ENCODE measurements around the gene RHOU.

DNA sequence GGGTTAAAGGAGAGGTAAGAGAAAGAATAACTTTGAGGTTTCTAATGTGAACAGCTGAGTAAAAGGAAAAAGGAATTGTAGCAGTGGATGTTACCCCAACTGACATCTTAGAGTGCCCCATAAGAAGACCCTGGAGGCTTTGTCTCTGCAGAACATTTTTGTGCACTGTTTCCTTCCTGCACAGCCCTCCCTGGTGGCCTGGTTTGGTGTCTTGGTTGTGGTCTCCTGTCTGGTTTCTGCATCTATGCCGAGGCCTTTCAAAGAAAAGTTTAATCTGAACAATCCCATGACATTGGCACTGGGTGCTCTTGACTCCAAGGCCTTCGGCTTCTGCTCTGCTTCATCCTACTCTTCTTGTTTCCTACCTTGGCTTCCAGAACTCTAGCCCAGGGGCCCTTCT lies 57.8 kb downstream of the RHOU start:
- TF ChIP-seq CTCF (IDR thresholded peaks at IDR 0.05; ENCODE audit: low read depth, low read length) (no peak), EZH2phosphoT487 (IDR thresholded peaks at IDR 0.05; ENCODE audit: low read depth) (no peak)

Measured in OCI-LY3 (cell line).